Activated CD4-positive, alpha-beta T cell treated with anti-CD3 and anti-CD28 coated beads, Interleukin-2, amount 50 U/mL, for 24 hours (primary cell): ENCODE data around the gene CABLES2.

ENCODE experiments used
- DNase-seq, 2 donors: peaks; one replicate each; pipeline ENCODE4 v3.0.0-alpha.2; 2020; ENCODE audit warnings: low read depth in 1 of 2, low spot score in 1 of 2

The CABLES2 gene

DNA sequence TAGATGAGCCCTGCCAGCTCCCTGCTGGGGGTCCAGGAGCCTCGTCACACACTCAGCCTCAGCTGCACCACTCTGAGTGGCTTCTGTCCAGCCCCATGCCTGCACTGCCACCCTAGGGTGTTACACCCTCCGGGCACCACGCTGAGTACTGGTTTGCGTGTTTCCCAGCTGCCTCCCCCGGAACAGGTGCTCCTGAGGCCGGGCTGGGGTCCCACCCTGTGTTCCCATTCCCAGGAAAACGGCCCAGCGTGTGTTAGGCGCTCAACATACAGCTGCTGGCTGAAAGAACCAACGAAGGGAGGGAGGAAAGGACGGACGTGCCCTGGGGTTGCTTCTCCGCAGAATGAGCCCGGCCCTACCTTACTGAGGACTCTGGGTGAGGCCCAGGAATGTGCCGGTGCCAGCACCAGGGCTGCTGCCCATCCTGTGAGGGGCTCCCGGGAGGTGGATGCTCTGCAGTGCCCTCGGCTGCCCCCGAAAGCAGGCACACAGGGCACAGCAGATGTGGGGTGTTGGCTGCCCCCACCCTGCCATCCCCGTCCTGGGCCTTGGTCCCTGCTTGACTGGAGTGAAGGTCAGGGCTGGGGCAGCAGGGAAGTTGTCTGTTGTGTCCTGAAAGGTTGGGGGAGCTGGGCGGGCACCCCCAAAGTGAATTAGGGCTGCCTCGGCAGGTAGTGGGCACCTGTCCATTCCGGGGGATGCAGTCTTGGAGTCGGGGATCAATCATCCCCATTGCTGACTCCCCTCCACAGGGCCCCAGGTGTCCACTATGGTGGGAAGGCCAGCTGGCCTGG lies 56.3 kb downstream of the CABLES2 start:
- DNase-seq = no peak

DNA sequence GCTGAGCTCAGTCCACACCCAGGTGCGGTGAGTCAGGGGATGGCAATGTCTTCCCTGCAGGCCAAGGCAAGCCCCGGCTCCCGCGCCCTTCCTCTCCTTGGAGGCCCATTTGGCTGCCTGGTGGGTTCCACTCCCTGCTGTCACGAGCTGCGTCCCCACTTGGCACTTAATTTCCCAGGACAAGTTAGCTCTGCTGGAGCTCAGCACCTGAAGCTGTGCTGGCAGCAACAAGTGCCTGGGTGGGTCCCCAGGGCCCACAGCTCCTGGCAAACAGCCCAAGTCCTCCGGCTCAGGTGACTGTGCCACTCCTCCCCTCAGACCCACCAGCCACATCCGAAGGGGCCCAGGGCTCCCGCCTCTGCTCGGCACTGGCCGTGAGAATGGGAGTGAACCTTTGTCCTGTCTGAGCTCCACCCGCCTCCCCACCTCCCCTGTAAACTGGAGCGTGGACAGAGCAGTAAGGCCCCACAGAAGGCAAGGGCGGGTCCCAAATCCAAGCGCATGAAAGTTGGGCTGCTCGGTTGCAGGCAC lies 56.9 kb downstream of the CABLES2 start:
- DNase-seq = no peak

DNA sequence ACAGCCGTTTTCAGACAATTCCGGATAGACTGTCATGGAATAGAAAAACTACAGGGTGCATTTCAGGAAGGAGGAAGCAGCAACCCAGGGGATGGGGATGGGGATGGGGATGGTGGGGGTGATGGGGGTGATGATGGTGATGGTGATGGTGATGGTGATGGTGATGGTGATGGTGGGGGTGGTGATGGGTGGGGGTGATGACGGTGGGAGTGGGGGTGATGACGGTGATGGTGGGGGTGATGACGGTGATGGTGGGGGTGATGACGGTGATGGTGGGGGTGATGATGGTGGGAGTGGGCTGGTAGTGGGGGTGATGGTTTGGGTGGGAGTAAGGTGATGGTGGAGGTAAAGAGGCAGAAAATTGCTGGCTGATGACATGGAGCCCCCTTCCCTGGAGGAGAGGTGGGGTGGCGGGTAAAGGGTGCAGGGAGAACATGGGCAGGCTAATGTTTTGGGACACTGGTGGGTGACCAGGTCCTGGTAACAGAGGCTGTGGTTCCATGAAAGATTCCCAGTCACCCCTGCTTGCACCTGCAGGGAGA lies 57.5 kb downstream of the CABLES2 start:
- no peak for DNase-seq

DNA sequence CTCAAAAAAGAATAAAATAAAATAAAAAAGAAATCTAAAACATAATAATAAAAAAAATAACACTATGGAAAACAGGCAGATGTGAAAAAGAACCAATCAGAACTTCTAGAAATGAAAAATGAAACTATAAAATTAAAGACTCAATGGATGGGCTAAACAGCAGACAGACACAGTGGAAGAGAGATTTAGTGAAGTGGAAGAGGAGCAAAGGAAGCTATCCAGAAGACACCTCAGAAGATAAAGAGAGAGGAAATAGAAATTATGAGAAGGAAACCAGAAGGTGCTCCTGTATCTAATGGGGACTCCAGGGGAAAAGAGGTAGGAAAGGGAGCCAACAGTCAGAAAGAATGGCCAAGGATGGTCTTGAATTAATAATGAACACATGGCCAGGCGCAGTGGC lies 58.5 kb downstream of the CABLES2 start:
- DNase-seq = no peak

DNA sequence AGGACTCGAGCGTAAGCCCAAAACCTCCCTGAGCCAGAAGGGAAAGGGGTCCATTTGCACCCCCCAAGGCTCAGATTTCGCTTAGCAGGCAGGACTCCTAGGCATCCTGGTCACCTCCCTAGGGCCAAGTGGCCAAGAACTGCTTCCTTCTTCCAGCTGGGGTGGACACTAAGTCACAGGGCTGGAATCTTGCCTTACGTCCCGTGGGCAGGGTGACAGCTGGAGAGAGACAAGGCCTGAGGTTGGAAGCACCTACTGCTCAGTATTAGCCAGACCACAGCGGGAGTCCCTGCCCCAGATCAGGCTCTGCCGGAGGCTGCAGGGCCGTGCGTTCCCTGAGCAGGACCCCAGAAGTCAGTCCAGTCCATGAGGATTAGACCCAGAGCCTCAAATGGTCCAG lies 59.6 kb downstream of the CABLES2 start:
- no peak for DNase-seq

DNA sequence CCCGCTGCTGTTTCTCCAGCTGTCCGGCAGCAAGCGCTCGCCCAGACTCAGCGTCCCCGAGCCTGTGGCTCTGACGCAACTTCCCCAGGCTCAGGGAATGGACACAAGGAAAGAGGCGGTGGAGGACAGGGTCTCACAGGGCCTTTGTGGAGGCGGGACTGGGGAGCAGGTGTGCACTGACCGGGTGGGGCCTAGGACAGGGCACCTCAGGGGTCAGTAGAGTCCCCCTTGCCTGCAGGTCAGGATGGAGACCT lies 60.0 kb downstream of the CABLES2 start:
- DNase-seq = no peak

DNA sequence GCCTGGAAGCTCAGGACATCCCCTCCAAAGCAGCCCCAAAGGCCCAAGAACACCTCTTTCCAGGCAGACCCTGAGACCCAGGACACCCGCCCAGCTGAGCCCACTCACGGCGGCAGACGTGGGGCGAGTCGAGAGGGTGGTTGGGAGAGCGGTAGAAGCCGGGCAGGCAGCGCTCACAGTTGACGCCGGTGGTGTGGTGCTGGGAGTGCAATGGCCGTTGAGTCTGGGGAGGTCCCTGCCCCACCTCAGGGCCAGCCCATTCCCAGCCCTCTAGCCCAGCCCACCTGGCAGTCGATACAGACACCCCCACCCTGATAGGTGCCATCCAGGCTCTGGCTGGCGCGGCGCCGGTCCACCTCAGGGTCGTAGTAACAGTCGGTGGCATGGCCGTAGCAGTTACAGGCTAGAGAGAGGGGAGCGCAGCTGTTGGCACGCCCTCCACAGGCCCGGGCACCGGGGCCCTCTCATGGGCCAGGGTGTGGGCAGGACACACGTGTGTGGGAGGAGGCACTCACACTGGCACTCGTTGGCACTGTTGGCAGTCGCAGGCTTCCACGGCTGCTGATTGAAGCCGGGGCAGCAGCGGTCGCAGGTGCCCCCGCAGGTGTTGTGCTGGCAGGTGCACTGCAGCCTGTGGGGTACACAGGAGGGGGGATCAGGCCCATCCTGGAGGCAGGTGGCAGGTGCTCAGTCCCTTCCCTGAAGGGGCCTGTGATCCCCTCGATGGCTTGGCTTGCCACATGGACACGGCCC lies 60.5 kb downstream of the CABLES2 start:
- DNase-seq = no peak

DNA sequence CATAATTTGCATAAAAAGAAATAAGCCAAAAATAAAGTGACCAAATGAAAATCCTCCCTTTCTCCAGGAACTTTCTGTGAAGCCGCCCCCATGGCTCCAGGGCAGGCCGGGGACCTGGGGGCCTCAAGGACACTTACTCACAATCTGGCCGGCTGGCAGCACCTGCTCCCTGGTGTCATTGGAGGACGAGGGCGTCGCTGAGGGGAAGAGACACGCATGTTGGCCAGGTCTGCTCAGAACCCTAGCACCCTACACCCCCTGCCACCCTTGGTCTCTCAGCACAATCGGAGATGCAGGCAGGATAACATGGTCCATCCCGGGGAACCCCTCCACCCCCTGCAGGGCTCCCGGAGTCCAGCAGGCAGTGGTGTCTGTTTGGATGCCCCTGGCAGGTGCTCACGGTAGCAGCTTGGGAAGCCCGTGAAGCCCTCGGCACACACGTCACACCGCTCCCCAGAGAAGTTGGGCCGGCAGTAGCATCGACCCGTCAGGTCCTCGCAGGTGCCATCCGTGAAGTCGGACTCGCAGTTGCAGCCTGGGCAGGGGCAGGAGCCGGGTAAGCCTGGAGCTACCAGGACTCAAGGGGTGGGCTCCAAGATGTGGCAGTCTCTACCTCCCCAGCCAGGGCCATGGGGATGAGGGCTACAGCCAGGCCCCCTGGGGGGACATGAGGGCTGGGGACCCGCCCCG lies 61.3 kb downstream of the CABLES2 start:
- DNase-seq = no peak

DNA sequence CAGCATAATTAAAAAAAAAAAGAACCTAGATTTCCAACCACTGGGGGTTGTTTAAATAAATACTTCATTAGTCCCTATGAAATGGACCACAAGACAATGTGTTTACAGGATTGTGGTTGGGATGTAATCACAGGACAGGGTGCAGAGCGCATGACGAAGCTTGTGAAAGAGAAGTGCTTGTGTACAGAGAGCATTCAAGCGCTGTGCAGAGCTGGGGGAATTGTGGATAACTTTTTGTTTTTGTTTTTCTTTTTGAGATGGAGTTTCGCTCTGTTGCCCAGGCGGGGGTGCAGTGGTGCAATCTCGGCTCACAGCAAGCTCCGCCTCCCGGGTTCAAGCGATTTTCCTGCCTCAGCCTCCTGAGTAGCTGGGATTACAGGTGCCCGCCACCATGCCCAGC lies 62.3 kb downstream of the CABLES2 start:
- no peak for DNase-seq

DNA sequence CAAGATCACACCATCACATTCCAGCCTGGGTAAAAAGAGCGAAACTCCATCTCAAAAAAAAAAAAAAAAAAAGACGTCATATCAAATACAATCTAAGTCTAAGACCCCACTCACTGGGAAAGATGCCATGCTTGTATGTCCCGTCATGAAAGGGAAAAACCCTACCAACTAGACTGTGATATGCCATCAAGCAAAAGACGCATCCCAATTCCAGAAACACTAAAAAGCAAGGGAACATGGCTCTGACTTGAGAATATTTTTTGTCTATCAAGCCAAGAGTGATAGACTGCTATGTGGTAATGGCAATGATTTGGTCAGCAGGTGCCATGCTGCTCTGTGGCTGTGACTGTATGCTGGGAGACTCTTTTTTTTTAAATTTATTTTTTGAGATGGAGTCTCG lies 63.0 kb downstream of the CABLES2 start:
- no peak for DNase-seq

DNA sequence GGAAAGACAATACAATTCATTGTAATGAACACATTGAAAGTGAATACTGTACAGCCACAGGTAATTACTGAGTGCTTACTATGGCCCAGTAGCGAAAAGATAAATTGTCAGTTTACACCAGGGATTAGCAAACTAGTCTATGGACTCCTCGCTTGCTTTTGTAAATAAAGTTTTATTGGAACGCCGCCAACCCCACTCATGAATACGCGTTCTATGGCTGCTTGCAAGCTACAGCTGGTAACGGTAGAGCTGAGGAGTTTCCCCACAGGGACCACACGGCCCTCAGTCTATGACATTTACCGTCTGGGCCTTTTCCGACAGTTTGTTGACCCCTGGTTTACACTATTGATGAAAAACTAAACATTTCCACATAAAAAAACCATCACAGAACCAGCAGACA lies 64.2 kb downstream of the CABLES2 start:
- DNase-seq = no peak

DNA sequence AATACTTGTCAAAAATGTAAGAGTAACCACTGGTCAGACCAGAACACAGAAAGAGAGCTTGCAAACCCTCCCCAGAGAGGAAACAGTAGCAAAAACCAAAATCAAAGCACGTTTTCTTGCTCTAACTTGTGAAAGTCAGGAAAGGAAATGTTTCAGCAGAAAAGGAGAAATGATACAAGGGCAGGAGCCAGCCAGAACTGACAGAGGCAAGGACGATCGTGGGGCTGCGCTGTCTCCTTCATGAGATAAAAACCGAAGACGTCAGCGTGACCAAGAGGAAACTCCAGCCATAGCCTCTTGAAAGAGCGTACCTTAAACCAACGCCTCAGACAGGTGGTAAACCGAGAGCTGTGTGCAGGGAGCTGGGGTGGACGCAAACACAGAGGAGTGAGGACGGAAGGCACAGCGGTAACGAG lies 67.4 kb downstream of the CABLES2 start:
- DNase-seq = no peak
